BE2C (cell line): ENCODE data around the gene PCBP1.
A peak's percentile ranks its signal among the peaks of the same experiment; 100 is the strongest.

ENCODE experiments used
- DNase-seq: peaks from one replicate; pipeline ENCODE4 v3.0.0-alpha.2; 2020
- H3K27me3 ChIP-seq: fragments of 250-450 bp; sonication (Bioruptor Pico); 2 replicates; pipeline ENCODE4 v1.5.1; 2020; ENCODE audit warnings: mild to moderate bottlenecking
- H3K36me3 ChIP-seq: fragments of 250-450 bp; sonication (Bioruptor Pico); 2 replicates; pipeline ENCODE4 v1.5.1; 2020; ENCODE audit warnings: mild to moderate bottlenecking
- H3K4me1 ChIP-seq: fragments of 250-450 bp; sonication (Bioruptor Pico); 2 replicates; pipeline ENCODE4 v1.5.1; 2020
- H3K4me3 ChIP-seq: 2 replicates; pipeline ENCODE4 v1.5.1; 2011; ENCODE audit warnings: low read depth, low read length
- H3K9me3 ChIP-seq: fragments of 250-450 bp; sonication (Bioruptor Pico); 2 replicates; pipeline ENCODE4 v1.5.1; 2020
- TF ChIP-seq, protein P1 (sequence below): IDR thresholded peaks from 2 replicates; pipeline ENCODE4 v1.5.1; 2012; ENCODE audit warnings: mild to moderate bottlenecking, low read depth, low read length

PCBP1 gene

DNA sequence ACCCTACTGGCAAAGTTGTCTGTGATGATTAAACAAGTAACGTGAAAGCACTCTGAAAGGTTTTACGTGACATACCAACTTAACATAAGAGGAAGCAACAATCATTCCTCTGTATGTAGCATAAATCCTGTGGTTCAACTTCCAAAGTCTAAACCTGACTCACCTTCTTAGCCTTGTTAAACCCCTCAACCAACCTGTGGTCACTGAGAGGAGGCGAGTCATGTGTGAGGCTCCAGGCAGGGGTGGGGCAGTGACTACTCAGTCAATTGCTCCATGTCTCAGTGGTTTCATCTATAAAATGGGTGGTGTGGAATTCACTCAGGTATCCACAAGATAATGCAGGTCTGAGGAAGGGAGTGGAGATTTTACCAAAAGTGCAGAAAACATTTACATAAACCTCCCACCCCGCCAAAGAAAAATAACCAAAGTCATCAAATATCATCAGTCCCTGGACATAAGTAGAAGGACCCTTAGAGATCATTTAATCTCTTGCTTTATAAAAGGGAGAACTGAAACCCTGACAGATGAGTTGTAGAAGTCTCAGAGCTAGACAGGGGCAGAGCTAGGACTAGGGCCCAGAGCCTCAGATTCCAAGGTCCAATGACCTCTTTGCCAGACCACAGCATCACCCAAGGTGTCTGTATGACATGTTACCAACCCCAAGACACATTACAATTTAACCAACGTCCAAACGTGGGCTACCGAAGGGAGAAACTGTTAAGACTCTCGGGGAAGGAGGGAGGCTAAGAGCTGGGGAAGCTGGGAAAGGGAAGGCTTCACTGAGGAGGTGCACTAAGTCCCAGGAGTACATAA, 3.7 kb upstream of the PCBP1 start:
- no peaks in the 10 kb centered on the region for H3K9me3 ChIP-seq
- H3K36me3 ChIP-seq, result peaks cover 12% of the 10 kb centered on the region
- no peak for DNase-seq
- peaks cover 6% of the 10 kb centered on the region; the same call in 1 of the 2 replicates for H3K4me1 ChIP-seq
- H3K4me3 ChIP-seq, result no peak overlapping the region
- no peaks in the 10 kb centered on the region for H3K27me3 ChIP-seq
- TF ChIP-seq, protein P1, sequence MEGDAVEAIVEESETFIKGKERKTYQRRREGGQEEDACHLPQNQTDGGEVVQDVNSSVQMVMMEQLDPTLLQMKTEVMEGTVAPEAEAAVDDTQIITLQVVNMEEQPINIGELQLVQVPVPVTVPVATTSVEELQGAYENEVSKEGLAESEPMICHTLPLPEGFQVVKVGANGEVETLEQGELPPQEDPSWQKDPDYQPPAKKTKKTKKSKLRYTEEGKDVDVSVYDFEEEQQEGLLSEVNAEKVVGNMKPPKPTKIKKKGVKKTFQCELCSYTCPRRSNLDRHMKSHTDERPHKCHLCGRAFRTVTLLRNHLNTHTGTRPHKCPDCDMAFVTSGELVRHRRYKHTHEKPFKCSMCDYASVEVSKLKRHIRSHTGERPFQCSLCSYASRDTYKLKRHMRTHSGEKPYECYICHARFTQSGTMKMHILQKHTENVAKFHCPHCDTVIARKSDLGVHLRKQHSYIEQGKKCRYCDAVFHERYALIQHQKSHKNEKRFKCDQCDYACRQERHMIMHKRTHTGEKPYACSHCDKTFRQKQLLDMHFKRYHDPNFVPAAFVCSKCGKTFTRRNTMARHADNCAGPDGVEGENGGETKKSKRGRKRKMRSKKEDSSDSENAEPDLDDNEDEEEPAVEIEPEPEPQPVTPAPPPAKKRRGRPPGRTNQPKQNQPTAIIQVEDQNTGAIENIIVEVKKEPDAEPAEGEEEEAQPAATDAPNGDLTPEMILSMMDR, result no peak

DNA sequence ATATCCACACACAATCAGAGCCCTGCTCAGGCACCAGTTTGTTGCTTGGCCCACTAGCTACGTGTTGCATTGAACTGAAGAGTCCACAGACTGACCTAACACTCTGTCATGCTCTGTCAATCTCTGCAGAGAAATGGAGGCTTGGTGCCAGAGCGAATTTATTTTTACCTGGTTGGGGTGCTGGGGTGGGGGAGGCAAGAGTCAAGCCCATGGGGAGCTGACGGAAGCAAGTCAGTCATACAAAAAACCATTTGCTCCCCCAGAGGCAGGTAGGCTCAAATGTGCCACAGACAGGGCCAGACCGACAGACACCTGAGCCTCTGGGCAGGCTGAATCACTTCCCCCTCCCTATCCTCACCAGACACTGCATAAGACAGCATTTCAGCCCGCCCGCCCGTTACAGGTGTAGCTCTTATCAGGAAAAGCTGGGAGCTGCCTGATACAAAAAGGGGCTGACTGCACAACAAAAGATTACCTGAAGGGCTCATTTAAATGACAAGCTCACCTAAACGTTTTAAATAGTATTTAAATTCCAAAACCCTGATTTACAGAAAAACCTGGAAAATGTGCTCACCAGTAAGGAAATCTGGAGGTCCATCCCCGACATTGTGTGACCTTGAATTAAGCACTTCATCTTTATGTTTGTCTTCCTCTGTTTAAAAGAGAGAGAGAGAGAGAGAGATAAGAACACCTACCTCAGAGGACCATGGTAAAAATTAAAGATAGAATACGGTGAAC, 2.1 kb upstream of the PCBP1 start:
- DNase-seq, result no peak
- Histone ChIP-seq H3K36me3 (peaks cover 15% of the 10 kb centered on the region), H3K4me3 (no peak overlapping the region)

DNA sequence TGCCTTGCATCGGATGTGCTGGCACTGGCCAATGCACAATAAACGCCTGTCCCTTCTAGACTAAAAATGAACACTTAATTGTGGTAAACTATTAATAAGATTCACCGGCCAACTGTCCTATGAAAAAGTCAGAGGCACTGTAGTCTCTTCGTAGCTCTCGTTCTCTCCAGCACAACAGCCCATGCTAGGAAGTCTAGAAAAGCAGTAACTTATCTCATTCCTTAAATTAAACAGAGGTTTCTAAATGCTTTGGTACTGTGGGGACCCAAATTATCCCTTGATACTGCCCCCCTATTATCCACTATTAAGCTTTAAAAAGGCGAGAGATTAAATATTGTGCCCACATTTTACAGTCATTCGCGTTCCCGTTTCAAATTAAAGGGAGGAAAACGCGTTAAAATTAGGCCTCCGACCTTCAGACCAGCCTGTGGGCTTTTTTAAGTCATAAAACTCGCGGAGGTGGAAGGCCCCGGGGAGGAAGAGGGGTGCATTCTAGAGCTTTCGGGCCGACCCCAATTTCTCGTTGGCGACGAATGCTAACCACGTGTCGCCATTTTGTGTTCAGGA, 1.5 kb upstream of the PCBP1 start:
- Histone ChIP-seq H3K4me1 (peaks cover 6% of the 10 kb centered on the region; the same call in 1 of the 2 replicates), H3K27me3 (no peaks in the 10 kb centered on the region), H3K36me3 (peaks cover 15% of the 10 kb centered on the region), H3K4me3 (peak overlapping the region; percentile 64), H3K9me3 (no peaks in the 10 kb centered on the region)
- TF ChIP-seq, protein P1, result no peak
- DNase-seq, result no peak

More for the DNA sequence above, 2.1 kb upstream of the PCBP1 start:
- H3K4me1 ChIP-seq, result peaks cover 6% of the 10 kb centered on the region; the same call in 1 of the 2 replicates
- H3K9me3 ChIP-seq, result no peaks in the 10 kb centered on the region
- TF ChIP-seq, protein P1, result no peak
- no peaks in the 10 kb centered on the region for H3K27me3 ChIP-seq

DNA sequence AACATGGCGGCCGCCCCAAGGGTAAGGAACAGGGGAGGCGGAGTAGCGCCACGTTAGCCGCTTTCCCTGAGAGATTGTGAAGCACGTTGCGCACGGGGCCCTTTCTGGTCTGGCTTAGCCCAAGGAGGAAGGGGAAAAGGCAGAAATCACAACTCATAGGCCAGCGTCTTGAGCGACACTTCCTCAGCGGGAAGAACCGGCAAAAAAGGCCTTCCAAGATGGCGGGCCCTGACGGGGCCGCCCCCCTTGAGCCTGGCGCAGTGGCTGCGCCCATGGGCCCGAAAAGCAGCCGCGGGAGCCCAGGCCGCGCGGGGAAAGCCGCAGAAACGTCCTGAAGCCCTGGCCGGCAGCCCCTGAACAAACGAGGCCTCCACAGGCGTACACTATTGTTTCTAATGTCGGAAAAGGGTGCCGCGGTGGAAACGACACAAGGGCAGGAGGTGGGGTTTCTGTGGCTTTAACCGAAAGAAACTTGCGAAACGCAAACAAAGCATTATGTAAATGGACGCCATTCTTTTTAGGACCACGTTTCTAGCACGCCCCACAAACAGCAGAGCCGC, 919 bp upstream of the PCBP1 start:
- Histone ChIP-seq H3K4me3 (peak overlapping the region; percentile 64), H3K36me3 (peaks cover 15% of the 10 kb centered on the region), H3K27me3 (no peaks in the 10 kb centered on the region), H3K4me1 (peaks cover 6% of the 10 kb centered on the region; the same call in 1 of the 2 replicates), H3K9me3 (no peaks in the 10 kb centered on the region)
- peak; percentile 26 for DNase-seq
- TF ChIP-seq, protein P1, result no peak

DNA sequence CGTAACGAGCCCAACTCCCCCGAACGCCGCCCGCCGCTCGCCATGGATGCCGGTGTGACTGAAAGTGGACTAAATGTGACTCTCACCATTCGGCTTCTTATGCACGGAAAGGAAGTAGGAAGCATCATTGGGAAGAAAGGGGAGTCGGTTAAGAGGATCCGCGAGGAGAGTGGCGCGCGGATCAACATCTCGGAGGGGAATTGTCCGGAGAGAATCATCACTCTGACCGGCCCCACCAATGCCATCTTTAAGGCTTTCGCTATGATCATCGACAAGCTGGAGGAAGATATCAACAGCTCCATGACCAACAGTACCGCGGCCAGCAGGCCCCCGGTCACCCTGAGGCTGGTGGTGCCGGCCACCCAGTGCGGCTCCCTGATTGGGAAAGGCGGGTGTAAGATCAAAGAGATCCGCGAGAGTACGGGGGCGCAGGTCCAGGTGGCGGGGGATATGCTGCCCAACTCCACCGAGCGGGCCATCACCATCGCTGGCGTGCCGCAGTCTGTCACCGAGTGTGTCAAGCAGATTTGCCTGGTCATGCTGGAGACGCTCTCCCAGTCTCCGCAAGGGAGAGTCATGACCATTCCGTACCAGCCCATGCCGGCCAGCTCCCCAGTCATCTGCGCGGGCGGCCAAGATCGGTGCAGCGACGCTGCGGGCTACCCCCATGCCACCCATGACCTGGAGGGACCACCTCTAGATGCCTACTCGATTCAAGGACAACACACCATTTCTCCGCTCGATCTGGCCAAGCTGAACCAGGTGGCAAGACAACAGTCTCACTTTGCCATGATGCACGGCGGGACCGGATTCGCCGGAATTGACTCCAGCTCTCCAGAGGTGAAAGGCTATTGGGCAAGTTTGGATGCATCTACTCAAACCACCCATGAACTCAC, 673 bp downstream of the PCBP1 start:
- Histone ChIP-seq H3K27me3 (no peaks in the 10 kb centered on the region), H3K4me1 (peaks cover 6% of the 10 kb centered on the region; the same call in 1 of the 2 replicates), H3K36me3 (peaks cover 15% of the 10 kb centered on the region), H3K4me3 (peak overlapping the region; percentile 89), H3K9me3 (no peaks in the 10 kb centered on the region)
- DNase-seq, result peak; percentile 33
- TF ChIP-seq, protein P1, result no peak
